ENCODE data around the gene ENTPD5.

ENTPD5 gene

DNA sequence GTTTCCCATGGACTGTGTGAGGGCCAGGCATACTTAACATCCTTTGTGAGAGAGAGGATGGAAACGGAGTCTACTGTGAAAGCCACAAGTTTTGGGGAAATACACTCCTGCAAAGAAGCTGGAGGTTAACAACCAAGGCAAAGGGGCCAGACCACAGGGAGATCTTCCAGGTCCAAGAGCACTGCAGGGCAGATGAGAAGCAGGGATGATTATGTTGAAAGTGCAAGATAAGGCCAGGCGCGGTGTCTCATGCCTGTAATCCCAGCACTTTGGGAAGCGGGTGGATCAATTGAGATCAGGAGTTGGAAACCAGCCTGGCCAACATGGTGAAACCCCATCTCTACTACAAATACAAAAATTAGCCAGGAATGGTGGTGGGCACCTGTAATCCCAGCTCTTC is 53.9 kb downstream of the ENTPD5 start:
- Histone ChIP-seq H3K27ac (replicated peaks) (no peak overlapping the region), H3K27me3 (ENCODE audit: insufficient read depth, poor library complexity, severe bottlenecking) (no peaks in the 10 kb centered on the region), H3K4me3 (replicated peaks; ENCODE audit: insufficient read depth, low read length) (no peak overlapping the region)
- DNase-seq (ENCODE audit: low read depth in 1 of 2, low spot score in 1 of 2), result no peak
- TF ChIP-seq GABPA (IDR thresholded peaks at IDR 0.05; ENCODE audit: low read depth) (no peak), POLR2AphosphoS5 (IDR thresholded peaks at IDR 0.05; ENCODE audit: low read depth) (no peak), SPI1 (IDR thresholded peaks at IDR 0.05; ENCODE audit: borderline replicate concordance, low read depth) (no peak)
- TF ChIP-seq, protein P1, sequence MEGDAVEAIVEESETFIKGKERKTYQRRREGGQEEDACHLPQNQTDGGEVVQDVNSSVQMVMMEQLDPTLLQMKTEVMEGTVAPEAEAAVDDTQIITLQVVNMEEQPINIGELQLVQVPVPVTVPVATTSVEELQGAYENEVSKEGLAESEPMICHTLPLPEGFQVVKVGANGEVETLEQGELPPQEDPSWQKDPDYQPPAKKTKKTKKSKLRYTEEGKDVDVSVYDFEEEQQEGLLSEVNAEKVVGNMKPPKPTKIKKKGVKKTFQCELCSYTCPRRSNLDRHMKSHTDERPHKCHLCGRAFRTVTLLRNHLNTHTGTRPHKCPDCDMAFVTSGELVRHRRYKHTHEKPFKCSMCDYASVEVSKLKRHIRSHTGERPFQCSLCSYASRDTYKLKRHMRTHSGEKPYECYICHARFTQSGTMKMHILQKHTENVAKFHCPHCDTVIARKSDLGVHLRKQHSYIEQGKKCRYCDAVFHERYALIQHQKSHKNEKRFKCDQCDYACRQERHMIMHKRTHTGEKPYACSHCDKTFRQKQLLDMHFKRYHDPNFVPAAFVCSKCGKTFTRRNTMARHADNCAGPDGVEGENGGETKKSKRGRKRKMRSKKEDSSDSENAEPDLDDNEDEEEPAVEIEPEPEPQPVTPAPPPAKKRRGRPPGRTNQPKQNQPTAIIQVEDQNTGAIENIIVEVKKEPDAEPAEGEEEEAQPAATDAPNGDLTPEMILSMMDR (IDR thresholded peaks at IDR 0.05; ENCODE audit: insufficient read depth, low read length), result no peak

DNA sequence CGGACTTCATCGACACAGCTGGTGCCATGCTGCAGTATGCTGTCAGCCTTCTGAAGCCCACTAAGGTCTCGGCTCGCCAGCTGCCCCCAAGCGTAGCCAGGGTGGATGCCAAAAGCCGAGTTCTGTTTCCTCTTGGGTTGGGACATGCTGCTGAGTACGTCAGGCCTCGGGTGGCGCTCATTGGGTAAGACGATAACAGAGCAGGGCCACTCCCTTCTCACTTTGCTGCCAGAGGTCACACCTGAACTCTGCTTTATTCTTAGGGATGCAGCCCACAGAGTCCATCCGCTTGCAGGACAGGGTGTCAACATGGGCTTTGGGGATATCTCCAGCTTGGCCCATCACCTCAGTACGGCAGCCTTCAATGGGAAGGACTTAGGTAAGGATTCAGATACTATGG is 57.9 kb downstream of the ENTPD5 start:
- no peak overlapping the region for H3K4me3 ChIP-seq (replicated peaks; ENCODE audit: insufficient read depth, low read length)
- DNase-seq (ENCODE audit: low read depth in 1 of 2, low spot score in 1 of 2), result no peak
- no peak overlapping the region for H3K27ac ChIP-seq (replicated peaks)
- TF ChIP-seq GABPA (IDR thresholded peaks at IDR 0.05; ENCODE audit: low read depth) (no peak), POLR2AphosphoS5 (IDR thresholded peaks at IDR 0.05; ENCODE audit: low read depth) (no peak), SPI1 (IDR thresholded peaks at IDR 0.05; ENCODE audit: borderline replicate concordance, low read depth) (no peak)
- TF ChIP-seq, protein P2, sequence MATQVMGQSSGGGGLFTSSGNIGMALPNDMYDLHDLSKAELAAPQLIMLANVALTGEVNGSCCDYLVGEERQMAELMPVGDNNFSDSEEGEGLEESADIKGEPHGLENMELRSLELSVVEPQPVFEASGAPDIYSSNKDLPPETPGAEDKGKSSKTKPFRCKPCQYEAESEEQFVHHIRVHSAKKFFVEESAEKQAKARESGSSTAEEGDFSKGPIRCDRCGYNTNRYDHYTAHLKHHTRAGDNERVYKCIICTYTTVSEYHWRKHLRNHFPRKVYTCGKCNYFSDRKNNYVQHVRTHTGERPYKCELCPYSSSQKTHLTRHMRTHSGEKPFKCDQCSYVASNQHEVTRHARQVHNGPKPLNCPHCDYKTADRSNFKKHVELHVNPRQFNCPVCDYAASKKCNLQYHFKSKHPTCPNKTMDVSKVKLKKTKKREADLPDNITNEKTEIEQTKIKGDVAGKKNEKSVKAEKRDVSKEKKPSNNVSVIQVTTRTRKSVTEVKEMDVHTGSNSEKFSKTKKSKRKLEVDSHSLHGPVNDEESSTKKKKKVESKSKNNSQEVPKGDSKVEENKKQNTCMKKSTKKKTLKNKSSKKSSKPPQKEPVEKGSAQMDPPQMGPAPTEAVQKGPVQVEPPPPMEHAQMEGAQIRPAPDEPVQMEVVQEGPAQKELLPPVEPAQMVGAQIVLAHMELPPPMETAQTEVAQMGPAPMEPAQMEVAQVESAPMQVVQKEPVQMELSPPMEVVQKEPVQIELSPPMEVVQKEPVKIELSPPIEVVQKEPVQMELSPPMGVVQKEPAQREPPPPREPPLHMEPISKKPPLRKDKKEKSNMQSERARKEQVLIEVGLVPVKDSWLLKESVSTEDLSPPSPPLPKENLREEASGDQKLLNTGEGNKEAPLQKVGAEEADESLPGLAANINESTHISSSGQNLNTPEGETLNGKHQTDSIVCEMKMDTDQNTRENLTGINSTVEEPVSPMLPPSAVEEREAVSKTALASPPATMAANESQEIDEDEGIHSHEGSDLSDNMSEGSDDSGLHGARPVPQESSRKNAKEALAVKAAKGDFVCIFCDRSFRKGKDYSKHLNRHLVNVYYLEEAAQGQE (IDR thresholded peaks at IDR 0.05; ENCODE audit: insufficient replicate concordance, low read depth), result no peak
- TF ChIP-seq, protein P1 (IDR thresholded peaks at IDR 0.05; ENCODE audit: insufficient read depth, low read length), result no peak
- H3K27me3 ChIP-seq (ENCODE audit: insufficient read depth, poor library complexity, severe bottlenecking), result no peaks in the 10 kb centered on the region

DNA sequence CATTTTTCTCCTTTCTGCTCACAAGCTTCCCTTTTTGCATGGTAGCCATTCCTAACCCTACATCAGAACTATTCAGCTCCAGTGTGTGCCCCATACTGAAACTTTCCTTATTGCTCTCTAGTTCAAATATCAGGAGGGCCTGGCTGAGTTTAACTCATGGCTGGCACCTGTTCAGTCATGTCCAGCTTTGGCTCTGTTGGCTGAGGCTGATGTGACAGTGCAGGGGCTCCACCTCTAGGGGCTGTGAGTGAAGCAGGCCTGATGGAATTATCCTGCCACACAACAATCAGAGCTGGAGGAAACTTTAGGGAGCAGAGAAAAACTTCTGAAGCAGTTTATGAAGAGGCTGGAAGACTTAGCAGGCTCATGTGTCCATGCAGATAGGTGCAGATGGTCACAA is 60.5 kb downstream of the ENTPD5 start:
- TF ChIP-seq, protein P1 (IDR thresholded peaks at IDR 0.05; ENCODE audit: insufficient read depth, low read length), result no peak
- no peak for TF ChIP-seq GABPA (IDR thresholded peaks at IDR 0.05; ENCODE audit: low read depth)
- TF ChIP-seq, protein P2 (IDR thresholded peaks at IDR 0.05; ENCODE audit: insufficient replicate concordance, low read depth), result no peak
- no peak for TF ChIP-seq POLR2AphosphoS5 (IDR thresholded peaks at IDR 0.05; ENCODE audit: low read depth)
- no peak for TF ChIP-seq SPI1 (IDR thresholded peaks at IDR 0.05; ENCODE audit: borderline replicate concordance, low read depth)
- Histone ChIP-seq H3K4me3 (replicated peaks; ENCODE audit: insufficient read depth, low read length) (no peak overlapping the region), H3K27me3 (ENCODE audit: insufficient read depth, poor library complexity, severe bottlenecking) (no peaks in the 10 kb centered on the region), H3K27ac (replicated peaks) (no peak overlapping the region)
- no peak for DNase-seq (ENCODE audit: low read depth in 1 of 2, low spot score in 1 of 2)

DNA sequence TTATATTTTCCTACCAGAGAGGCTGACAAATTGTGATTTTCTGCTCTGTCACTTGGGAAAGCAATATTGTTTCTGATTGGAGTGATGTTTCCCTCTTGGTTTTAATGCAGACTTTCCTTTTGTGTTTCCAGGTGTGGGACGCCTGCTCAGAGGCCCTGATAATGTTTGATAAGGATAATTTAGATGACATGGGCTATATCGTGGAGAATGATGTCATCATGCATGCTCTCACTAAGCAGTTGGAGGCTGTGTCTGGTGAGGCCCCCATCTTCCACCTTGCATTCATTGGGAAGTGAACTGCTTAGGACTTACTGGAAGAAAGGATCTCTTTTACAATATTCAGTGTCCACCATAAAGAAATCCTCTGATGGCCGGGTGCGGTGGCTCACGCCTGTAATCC is 63.4 kb downstream of the ENTPD5 start:
- Histone ChIP-seq H3K4me3 (replicated peaks; ENCODE audit: insufficient read depth, low read length) (no peak overlapping the region), H3K27ac (replicated peaks) (no peak overlapping the region), H3K27me3 (ENCODE audit: insufficient read depth, poor library complexity, severe bottlenecking) (no peaks in the 10 kb centered on the region)
- TF ChIP-seq, protein P1 (IDR thresholded peaks at IDR 0.05; ENCODE audit: insufficient read depth, low read length), result no peak
- TF ChIP-seq POLR2AphosphoS5 (IDR thresholded peaks at IDR 0.05; ENCODE audit: low read depth) (no peak), GABPA (IDR thresholded peaks at IDR 0.05; ENCODE audit: low read depth) (no peak), SPI1 (IDR thresholded peaks at IDR 0.05; ENCODE audit: borderline replicate concordance, low read depth) (no peak)
- TF ChIP-seq, protein P2 (IDR thresholded peaks at IDR 0.05; ENCODE audit: insufficient replicate concordance, low read depth), result no peak
- no peak for DNase-seq (ENCODE audit: low read depth in 1 of 2, low spot score in 1 of 2)
